LNCaP clone FGC (cell line): ENCODE results near the gene CCDC110.

Experiments used
- DNase-seq: peaks from one replicate; pipeline ENCODE4 v3.0.0-alpha.2; 2011; ENCODE audit warnings: low read depth
- H3K4me3 ChIP-seq: 2 replicates; pipeline ENCODE4 v1.5.1; 2011; ENCODE audit warnings: mild to moderate bottlenecking, low read depth, low read length, control low read depth
- CTCF ChIP-seq: IDR thresholded peaks from 2 replicates; pipeline ENCODE4 v1.5.1; 2012; ENCODE audit warnings: mild to moderate bottlenecking; ENCODE audit not compliant: control insufficient read depth, insufficient read depth; ENCODE audit errors: extremely low read depth

CCDC110 gene

DNA sequence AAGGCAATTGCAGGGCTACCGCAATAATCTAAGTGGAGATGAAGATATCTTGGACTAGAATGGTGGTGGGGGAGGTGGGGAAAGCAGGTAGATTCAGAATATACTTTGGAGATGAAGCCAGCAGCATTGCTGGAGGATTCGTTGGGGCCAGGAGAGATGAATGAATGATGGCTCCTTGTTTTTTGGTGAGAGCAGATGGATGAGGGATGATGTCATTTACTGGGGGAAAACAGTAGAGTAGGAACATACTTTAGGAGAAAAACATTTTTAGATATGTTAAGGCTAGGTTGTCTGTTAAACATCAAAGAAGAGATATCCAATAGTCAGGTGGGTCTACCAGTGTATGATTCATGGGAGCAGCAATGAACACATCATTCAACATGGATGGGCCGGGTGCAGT, 5.8 kb downstream of the CCDC110 start:
- TF ChIP-seq CTCF: no peak
- no peak overlapping the region for H3K4me3 ChIP-seq
- DNase-seq: no peak

GRCh38 chr4:185464887-185465286, 6.6 kb downstream of the CCDC110 start:
- DNase-seq: no peak
- TF ChIP-seq CTCF: no peak

DNA sequence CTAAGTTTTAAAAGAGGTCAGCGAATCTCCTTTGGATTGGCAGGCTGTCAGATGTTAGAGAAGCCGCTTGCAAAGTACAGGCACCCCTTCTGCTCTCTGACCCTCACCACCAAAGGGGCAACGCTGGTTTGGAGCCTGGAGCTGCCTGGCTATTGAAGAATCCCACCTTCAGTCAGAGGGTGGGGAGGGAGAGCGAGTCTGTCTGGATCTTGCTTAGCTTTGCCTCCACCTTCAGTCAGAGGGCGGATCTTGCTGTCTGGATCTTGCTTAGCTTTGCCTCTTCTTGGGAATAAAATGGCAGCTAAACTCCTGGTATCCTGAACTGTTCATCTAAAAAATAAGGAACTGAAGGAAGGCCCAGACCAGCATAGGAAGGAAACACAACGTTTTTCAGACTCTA, 7.3 kb downstream of the CCDC110 start:
- DNase-seq: no peak
- no peak for TF ChIP-seq CTCF
- H3K4me3 ChIP-seq: no peak overlapping the region

More at GRCh38 chr4:185464887-185465286, 6.6 kb downstream of the CCDC110 start:
- no peak overlapping the region for H3K4me3 ChIP-seq

DNA sequence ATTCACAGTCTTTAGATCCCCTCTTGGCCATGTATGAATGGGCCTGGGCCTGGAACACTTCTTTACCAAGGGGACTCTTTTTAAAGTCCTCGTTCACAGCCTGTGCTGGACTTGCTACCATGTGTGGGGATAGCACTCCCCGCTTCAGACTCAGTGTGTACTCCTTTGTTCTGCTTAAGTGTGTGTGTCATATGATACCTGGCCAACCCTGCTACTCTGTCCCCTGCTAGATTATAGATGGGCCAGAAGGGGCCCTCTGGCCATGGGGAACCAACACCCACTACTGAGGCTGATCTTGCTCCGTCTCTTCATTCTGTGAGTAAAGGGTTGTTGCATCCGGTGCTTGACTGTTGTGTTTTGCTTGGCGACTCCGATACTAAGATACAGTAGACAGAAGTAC, 8.0 kb downstream of the CCDC110 start:
- TF ChIP-seq CTCF: no peak
- H3K4me3 ChIP-seq: no peak overlapping the region
- no peak for DNase-seq

DNA sequence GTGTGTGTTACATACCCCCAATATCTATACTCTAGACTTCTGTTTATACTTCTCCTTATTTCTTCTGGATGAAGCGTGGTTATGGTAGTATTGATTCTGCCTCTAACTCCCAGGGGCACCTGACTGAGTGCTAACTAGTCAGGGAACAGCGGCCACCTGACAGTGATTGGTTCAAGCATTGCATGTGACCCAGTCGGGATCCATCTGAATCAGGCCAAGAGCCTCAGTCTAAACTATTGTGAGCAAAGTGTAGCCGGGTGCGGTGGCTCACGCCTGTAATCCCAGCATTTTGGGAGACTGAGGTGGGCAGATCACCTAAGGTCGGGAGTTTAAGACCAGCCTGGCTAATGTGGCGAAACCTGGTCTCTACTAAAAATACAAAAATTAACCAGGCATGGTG, 10.0 kb downstream of the CCDC110 start:
- no peak overlapping the region for H3K4me3 ChIP-seq
- no peak for TF ChIP-seq CTCF
- DNase-seq: no peak

DNA sequence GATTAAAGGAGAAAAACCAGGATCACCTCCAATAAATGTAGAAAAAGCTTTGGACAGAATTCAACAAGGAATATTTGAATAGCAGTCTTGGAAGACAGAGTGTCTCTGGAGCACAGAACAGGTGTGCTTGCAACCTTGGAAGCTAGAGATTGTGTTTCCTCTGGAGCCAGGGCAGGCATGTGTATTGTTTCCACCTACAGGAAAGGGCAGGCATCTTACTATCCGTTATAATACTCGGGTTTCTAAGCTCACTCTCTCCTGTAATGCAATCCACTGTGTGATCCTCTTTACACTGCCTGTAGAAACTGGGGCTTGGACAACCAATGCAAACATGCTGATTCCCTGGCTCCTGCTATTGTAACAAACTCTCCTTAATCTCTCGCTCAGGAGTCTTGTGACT, 14.4 kb downstream of the CCDC110 start:
- peak; percentile 19; the same call in 1 of the 2 replicates for TF ChIP-seq CTCF
- no peak overlapping the region for H3K4me3 ChIP-seq
- peak; percentile 52 for DNase-seq

GRCh38 chr4:185456131-185456530, 15.4 kb downstream of the CCDC110 start:
- TF ChIP-seq CTCF: no peak
- no peak overlapping the region for H3K4me3 ChIP-seq
- no peak for DNase-seq
